Fibroblast of peridontal ligament (primary cell): ENCODE data around the gene ADAM12.

Experiments used
- DNase-seq: peaks from one replicate; pipeline ENCODE4 v3.0.0-alpha.2; 2010; ENCODE audit errors: extremely low read depth

Gene ADAM12

GRCh38 chr10:126262233-126262838 is 125.9 kb downstream of the ADAM12 start:
- peak; percentile 49 for DNase-seq

DNA sequence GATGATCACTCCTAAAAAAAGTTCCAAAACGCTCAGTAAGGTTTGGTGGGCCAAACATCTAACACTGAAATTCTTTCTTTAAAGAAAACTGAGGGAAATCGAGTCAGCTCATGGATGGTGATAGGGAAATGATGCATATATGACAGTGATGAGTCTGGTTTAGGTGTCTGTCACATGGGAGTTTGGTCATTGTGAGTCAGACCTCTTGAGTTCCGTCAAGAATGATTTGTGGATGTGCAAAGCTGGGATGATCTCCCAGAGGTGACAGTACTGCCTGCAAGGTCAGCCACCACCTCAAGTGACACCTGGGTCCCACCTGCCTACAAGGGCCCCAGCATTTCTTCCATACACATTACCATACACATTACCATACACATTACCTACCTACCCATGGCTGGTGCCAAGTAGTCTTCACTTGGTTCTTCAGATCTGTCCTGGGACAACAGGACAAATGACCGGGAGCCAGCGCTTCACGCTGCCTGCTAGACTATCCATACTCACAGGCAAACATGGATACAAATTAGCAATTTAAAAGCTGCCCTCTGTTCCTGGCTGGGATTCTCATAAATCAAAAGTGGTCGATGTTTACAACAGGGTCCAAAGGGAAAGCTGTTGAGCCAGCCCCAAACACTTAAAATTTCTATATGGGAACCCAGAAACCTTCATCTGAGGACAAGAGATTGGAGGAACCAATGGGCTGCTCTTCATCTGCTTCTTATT is 128.4 kb downstream of the ADAM12 start:
- no peak for DNase-seq

GRCh38 chr10:126256864-126257263 is 131.4 kb downstream of the ADAM12 start:
- DNase-seq, result no peak

- no peak for DNase-seq
These were observed 133.0 kb downstream of the ADAM12 start for GRCh38 chr10:126255313-126255712.

- no peak for DNase-seq
These were observed 134.7 kb downstream of the ADAM12 start for GRCh38 chr10:126253611-126253998.

GRCh38 chr10:126252884-126253610 is 135.2 kb downstream of the ADAM12 start:
- peak; percentile 100 for DNase-seq

DNA sequence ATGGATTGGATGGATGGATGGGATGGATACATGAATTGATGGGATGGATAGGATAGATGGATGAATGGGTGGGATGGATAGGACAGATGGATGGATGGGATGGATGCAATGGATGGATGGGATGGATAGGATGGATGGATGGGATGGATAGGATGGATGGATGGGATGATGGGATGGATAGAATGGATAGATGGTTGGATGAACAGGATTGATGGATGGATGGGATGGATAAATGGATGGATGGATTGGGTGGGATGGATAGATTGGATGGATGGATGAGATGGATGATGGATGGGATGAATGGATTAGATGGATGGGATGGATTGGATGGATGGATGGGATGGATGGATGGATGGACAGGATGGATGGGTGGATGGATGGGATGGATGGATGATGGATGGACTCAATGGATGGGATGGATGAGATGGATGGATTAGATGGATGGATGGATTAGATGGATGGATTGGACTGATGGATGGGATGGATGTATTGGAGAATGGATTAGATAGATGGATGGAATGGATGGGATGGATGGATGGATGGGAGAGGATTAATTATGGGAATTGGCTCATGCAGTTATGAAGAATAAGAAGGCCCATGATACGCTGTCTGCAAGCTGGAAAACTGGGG is 136.4 kb downstream of the ADAM12 start:
- no peak for DNase-seq

DNA sequence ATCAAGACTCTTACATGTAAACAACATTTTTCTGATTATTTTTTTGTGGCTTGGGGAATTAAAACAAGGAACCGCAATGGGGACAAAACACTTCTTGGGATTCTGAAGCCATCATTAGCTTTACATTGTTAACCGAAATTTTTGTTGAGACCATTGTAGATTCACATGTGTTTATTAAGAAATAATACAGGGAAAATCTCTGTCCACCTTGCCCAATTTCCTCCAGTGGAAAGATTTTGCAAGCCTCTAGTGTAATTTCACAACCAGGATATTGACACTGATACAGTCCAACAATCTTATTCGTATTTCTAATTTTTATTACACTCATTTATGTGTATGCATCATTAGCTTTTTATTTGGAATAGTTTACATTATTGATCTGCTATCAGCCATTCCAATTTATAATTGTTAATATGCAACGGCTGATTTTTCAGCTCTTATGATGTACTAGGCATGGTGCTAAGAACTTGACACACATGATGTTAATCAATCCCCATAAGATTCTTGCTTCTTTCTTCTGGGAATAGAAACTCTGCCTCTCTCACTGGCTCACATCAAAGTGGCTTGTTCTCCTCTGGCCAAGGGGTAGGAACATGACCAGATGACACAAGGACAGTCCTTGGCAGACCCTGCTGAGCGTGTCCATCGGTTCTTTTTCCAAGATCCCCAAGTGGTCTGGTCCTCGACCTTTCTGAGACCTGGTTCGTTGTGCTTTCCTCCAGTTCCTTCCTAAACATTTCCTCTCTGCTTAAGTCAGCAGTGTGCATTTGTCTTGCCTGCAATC is 137.6 kb downstream of the ADAM12 start:
- DNase-seq, result peak; percentile 57

DNA sequence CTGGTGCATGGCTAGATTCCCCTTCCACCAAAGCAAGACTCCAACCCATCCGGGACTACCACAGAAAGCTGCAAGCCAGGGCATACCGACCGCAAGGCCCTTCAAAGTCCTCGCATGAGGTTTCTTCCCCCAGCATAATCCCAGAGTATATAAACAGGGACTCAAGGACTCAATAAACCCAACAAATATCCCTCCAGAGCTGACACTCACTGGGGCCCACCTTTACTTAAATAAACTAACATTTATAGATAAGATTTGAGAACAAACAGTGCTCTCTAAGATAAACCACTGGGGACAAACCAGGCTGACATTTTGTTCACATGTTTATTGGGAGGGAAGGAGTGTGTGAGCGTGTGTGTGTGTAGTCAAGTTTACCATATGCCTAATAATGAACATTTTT is 138.2 kb downstream of the ADAM12 start:
- peak; percentile 29 for DNase-seq

- DNase-seq, result peak; percentile 100
These were observed 140.8 kb downstream of the ADAM12 start for GRCh38 chr10:126247446-126247975.

DNA sequence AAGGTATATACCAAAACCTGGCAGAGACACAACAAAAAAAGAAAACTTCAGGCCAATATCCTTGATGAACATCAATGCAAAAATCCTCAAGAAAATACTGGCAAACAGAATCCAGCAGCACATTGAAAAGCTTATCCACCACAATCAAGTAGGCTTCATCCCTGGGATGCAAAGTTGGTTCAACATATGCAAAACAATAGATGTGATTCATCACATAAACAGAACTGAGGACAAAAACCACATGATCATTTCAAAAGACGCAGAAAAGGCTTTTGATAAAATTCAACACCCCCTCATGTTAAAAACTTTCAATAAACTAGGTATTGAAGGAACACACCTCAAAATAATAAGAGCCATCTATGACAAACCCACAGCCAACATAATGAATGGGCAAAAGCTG is 141.9 kb downstream of the ADAM12 start:
- DNase-seq, result peak; percentile 51

GRCh38 chr10:126245501-126245900 is 142.8 kb downstream of the ADAM12 start:
- DNase-seq, result no peak

DNA sequence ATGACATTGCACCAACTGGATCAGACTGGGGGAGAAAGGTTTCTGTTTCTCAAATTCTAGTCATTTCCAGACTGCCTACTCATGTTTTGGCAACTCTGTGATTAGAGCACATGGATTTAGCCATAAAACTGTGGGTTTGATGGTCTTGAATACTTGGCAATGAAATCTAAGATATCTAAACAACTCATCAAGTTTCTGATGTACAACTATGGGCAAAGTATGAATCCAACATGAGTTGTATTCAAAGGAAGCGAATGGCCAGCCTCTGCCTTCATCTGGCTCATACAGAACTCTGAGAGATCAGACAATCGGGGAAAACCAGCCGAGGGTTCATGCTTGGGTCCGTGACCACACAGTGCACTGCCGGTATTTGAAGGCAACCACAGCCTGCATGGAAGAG is 144.3 kb downstream of the ADAM12 start:
- peak; percentile 99 for DNase-seq

DNA sequence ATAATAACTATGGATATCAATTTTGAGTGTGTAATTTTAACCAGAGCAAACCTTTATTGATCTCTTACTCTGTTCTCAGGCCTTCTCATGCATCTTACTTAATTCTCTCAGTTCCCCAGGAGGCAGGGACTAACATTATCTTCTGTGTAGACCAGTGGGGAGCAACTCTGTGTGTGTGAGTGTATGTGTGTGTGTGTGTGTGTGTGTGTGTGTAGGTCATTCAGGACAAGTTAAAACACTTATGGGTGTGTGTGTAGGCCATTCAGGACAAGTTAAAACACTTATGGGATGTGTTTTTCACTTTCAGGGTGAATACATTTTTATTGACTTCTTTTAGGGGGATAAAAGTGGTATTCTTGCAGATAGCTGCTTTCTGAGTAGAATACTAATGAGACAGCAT is 145.0 kb downstream of the ADAM12 start:
- no peak for DNase-seq

GRCh38 chr10:126242397-126243260 is 145.6 kb downstream of the ADAM12 start:
- DNase-seq, result peak; percentile 75

- DNase-seq, result no peak
These were observed 147.8 kb downstream of the ADAM12 start for GRCh38 chr10:126240483-126240882.

GRCh38 chr10:126239844-126240243 is 148.4 kb downstream of the ADAM12 start:
- DNase-seq, result no peak

DNA sequence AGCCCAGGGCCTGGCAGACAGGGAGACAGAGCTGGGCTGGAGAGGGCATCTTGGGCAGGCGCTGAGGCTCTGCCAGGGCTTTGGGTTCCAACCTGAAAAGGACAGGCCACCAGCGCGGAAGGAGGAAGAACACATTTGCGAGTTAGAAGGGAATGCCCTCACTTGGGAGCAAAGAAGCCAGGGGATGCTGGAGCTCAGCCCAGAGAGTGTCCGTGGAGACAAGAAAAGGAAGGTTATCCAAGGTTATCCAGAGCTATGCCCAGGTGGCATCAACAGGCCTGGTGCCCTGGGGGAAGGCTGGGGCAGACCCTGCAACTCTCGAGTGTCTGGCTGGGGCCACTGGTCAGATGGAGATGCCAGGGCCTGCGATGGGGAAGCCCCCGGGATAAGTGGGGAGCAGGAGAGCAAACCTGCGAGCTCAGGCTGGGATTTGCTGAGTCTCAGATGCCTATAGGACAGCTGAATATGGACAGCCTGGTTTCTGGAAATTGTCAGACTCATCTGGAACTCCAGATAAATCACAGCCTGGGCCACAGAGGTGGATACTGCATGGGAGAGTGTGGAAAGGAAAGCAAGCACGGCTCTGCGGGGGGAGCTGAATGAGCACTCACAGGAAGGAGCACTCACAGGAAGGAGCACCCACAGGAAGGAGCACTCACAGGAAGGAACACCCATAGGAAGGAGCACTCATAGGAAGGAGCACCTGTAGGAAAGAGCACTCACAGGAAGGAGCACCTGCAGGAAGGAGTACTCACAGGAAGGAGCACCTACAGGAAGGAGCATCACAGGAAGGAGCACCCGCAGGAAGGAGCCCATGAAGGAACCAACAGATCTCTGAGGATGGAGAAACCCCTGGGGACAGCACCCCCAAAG is 152.1 kb downstream of the ADAM12 start:
- no peak for DNase-seq
